Skeletal muscle tissue (tissue), 4 donors: Measurements from ENCODE around the gene CYP2A6. TPM values are rescaled to one million over a fixed set of nuclear protein-coding genes. Genes with fewer than 3 reads are reported as not detected.

Source experiments
- H3K27ac ChIP-seq: one replicate; pipeline ENCODE4 v1.7.0; 2013; ENCODE audit warnings: mild to moderate bottlenecking, low read depth, low read length, inconsistent platforms
- H3K27me3 ChIP-seq, 3 donors: one replicate each; pipeline ENCODE4 v1.7.0; 2013; ENCODE audit warnings: low read length in 3 of 3; ENCODE audit not compliant: control insufficient read depth in 3 of 3, insufficient read depth in 3 of 3
- H3K36me3 ChIP-seq, 3 donors: one replicate each; pipeline ENCODE4 v1.7.0; 2013; ENCODE audit warnings: low read length in 3 of 3; ENCODE audit not compliant: control insufficient read depth in 3 of 3, insufficient read depth in 3 of 3
- H3K4me1 ChIP-seq, 3 donors: one replicate each; pipeline ENCODE4 v1.7.0; 2013; ENCODE audit warnings: low read length in 3 of 3, mild to moderate bottlenecking in 3 of 3; ENCODE audit not compliant: control insufficient read depth in 3 of 3, insufficient read depth in 3 of 3
- H3K4me3 ChIP-seq, 3 donors: one replicate each; pipeline ENCODE4 v1.7.0; 2013; ENCODE audit warnings: low read length in 3 of 3
- H3K9ac ChIP-seq, 3 donors: one replicate each; pipeline ENCODE4 v1.7.0; 2013; ENCODE audit warnings: low read length in 3 of 3, mild to moderate bottlenecking in 3 of 3, moderate library complexity in 2 of 3, low read depth in 1 of 3
- H3K9me3 ChIP-seq, 3 donors: one replicate each; pipeline ENCODE4 v1.7.0; 2013; ENCODE audit warnings: low read length in 3 of 3; ENCODE audit not compliant: control insufficient read depth in 3 of 3
- total RNA-seq: library from RNA; depleted of rRNA; stranded (reverse); fragments of >200 nt; gene quantifications from one replicate; pipeline ENCODE4 v1.2.3, GENCODE V29; 2014
- donor health status: Osteomylitis.

CYP2A6 gene
- total RNA-seq, 1 donor from 2014 or later, result not detected

GRCh38 chr19:40809358-40810086, 40.7 kb downstream of the CYP2A6 start:
- peak overlapping the region; percentile 60 for H3K27ac ChIP-seq

GRCh38 chr19:40808497-40808896, 41.8 kb downstream of the CYP2A6 start:
- Histone ChIP-seq H3K4me1 (peaks cover 50 to 75% (median 73%) of the 10 kb centered on the region in 3 donors), H3K9ac (no peak overlapping the region), H3K36me3 (peaks cover 16 to 24% (median 20%) of the 10 kb centered on the region in 3 donors), H3K9me3 (no peaks in the 10 kb centered on the region), H3K4me3 (no peak overlapping the region), H3K27ac (no peak overlapping the region), H3K27me3 (no peaks in the 10 kb centered on the region)

More at GRCh38 chr19:40809358-40810086, 40.7 kb downstream of the CYP2A6 start:
- Histone ChIP-seq H3K9ac (peak overlapping the region in 1 of 3 donors; percentile 50), H3K4me1 (peaks cover 40 to 65% (median 63%) of the 10 kb centered on the region in 3 donors), H3K9me3 (no peaks in the 10 kb centered on the region), H3K4me3 (peak overlapping the region; percentile 40 to 73 (median 48)), H3K36me3 (peaks cover 16 to 23% (median 20%) of the 10 kb centered on the region in 3 donors), H3K27me3 (no peaks in the 10 kb centered on the region)

- no peak overlapping the region for H3K27ac ChIP-seq
- peaks cover 55 to 81% (median 76%) of the 10 kb centered on the region in 3 donors for H3K4me1 ChIP-seq
- no peaks in the 10 kb centered on the region for H3K27me3 ChIP-seq
- H3K9ac ChIP-seq, result no peak overlapping the region
- H3K4me3 ChIP-seq, result no peak overlapping the region
- H3K9me3 ChIP-seq, result no peaks in the 10 kb centered on the region
- H3K36me3 ChIP-seq, result peaks cover 16 to 25% (median 23%) of the 10 kb centered on the region in 3 donors
Measured at GRCh38 chr19:40808021-40808325, 42.3 kb downstream of the CYP2A6 start.

GRCh38 chr19:40807147-40808020, 42.9 kb downstream of the CYP2A6 start:
- Histone ChIP-seq H3K9ac (peak overlapping the region in 1 of 3 donors; percentile 16), H3K4me1 (peaks cover 61 to 84% (median 80%) of the 10 kb centered on the region in 3 donors), H3K9me3 (no peaks in the 10 kb centered on the region), H3K27me3 (no peaks in the 10 kb centered on the region), H3K4me3 (peak overlapping the region in 1 of 3 donors; percentile 22), H3K36me3 (peaks cover 16 to 25% (median 25%) of the 10 kb centered on the region in 3 donors), H3K27ac (peak overlapping the region; percentile 46)

GRCh38 chr19:40806423-40807146, 43.7 kb downstream of the CYP2A6 start:
- Histone ChIP-seq H3K4me1 (peaks cover 68 to 91% (median 85%) of the 10 kb centered on the region in 3 donors), H3K9me3 (no peaks in the 10 kb centered on the region), H3K4me3 (peak overlapping the region in 2 of 3 donors; percentile 36 to 56), H3K27ac (peak overlapping the region; percentile 85), H3K36me3 (peaks cover 21 to 31% (median 25%) of the 10 kb centered on the region in 3 donors), H3K9ac (peak overlapping the region in 2 of 3 donors; percentile 32 to 40), H3K27me3 (no peaks in the 10 kb centered on the region)

GRCh38 chr19:40805258-40805868, 44.9 kb downstream of the CYP2A6 start:
- H3K9ac ChIP-seq, result peak overlapping the region; percentile 32 to 50 (median 44)
- H3K4me3 ChIP-seq, result peak overlapping the region in 2 of 3 donors; percentile 19 to 29
- peaks cover 75 to 98% (median 93%) of the 10 kb centered on the region in 3 donors for H3K4me1 ChIP-seq
- no peaks in the 10 kb centered on the region for H3K9me3 ChIP-seq
- peak overlapping the region; percentile 85 for H3K27ac ChIP-seq
- no peaks in the 10 kb centered on the region for H3K27me3 ChIP-seq
- peaks cover 31 to 40% (median 35%) of the 10 kb centered on the region in 3 donors for H3K36me3 ChIP-seq

GRCh38 chr19:40804783-40805242, 45.4 kb downstream of the CYP2A6 start:
- Histone ChIP-seq H3K36me3 (peaks cover 32 to 41% (median 36%) of the 10 kb centered on the region in 3 donors), H3K9me3 (no peaks in the 10 kb centered on the region), H3K9ac (peak overlapping the region in 2 of 3 donors; percentile 44 to 50), H3K4me1 (peaks cover 76 to 98% (median 93%) of the 10 kb centered on the region in 3 donors), H3K27me3 (no peaks in the 10 kb centered on the region), H3K27ac (peak overlapping the region; percentile 85), H3K4me3 (peak overlapping the region in 2 of 3 donors; percentile 19 to 29)

GRCh38 chr19:40803857-40804782, 46.1 kb downstream of the CYP2A6 start:
- Histone ChIP-seq H3K4me3 (peak overlapping the region; percentile 39 to 52 (median 51)), H3K36me3 (peaks cover 25 to 41% (median 31%) of the 10 kb centered on the region in 3 donors), H3K27ac (peak overlapping the region; percentile 85), H3K4me1 (peaks cover 72 to 92% (median 86%) of the 10 kb centered on the region in 3 donors), H3K9ac (peak overlapping the region; percentile 19 to 87 (median 79)), H3K27me3 (no peaks in the 10 kb centered on the region), H3K9me3 (no peaks in the 10 kb centered on the region)
